GM18502 (cell line): Measurements from ENCODE around the gene GJC1.

Source experiments
- ATAC-seq: cut with Tn5 transposase; IDR thresholded peaks from one replicate; pipeline ENCODE4 v1.9.1; 2021; ENCODE audit warnings: mild to moderate bottlenecking; ENCODE audit not compliant: unreplicated experiment, poor library complexity

GJC1 gene

DNA sequence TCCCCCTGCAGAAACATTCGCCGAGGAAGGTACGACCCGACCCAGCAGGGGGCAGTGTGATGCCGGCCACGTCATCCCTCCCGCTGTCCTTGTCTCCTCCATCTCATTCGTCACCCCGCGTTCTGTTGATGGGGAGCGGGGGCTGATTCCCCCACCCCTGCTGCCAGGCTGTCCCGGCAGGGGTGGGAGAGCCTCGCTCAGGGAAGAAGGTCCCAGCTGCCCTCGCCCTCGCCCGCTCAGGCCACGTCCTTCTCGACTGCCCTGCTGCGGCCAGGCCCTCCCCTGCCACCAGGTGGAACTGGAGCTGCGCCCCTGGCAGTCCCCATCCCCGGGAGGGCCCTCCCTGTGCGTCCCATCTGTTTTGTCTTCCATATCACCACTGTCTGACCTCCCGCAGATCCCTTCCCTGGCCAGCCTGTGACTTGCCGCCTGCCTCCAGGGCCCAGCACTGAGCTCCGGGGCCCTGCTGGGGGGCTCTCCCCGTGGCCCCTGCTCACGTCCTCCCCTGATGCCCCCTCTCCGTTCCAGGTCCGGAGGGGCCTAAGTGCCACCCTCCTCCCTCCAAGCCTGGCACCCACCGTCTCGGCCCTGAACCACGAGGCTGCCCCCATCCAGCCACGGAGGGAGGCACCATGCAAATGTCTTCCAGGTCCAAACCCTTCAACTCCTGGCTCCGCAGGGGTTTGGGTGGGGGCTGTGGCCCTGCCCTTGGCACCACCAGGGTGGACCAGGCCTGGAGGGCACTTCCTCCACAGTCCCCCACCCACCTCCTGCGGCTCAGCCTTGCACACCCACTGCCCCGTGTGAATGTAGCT, 50.7 kb downstream of the GJC1 start:
- ATAC-seq: no peak

DNA sequence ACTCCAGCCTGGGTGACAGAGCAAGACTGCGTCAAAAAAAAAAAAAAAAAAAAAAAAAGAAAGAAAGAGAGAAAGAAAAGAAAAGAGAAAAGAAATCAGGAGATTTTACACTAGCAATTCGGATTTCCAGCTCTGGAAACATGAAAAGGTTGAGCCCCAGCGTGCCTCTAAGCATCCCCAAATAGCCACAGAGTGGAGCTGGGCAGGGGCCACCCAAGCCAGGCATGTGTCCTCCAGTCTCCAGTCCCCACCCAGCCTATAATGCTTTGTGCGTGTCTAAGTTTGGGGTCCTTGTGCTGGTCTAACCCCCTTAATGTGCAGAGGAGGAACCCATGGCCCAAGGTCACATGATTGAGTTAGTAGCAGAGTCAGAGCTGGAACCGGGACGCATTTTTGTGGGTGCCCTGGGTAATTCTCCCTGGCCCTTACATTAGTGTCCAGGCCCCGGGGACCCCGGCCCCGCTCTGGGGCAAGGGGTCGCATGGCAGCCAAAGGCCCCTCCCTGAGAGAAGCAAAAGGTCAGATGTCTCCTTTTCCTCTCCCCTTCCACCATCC, 51.4 kb downstream of the GJC1 start:
- ATAC-seq: no peak

DNA sequence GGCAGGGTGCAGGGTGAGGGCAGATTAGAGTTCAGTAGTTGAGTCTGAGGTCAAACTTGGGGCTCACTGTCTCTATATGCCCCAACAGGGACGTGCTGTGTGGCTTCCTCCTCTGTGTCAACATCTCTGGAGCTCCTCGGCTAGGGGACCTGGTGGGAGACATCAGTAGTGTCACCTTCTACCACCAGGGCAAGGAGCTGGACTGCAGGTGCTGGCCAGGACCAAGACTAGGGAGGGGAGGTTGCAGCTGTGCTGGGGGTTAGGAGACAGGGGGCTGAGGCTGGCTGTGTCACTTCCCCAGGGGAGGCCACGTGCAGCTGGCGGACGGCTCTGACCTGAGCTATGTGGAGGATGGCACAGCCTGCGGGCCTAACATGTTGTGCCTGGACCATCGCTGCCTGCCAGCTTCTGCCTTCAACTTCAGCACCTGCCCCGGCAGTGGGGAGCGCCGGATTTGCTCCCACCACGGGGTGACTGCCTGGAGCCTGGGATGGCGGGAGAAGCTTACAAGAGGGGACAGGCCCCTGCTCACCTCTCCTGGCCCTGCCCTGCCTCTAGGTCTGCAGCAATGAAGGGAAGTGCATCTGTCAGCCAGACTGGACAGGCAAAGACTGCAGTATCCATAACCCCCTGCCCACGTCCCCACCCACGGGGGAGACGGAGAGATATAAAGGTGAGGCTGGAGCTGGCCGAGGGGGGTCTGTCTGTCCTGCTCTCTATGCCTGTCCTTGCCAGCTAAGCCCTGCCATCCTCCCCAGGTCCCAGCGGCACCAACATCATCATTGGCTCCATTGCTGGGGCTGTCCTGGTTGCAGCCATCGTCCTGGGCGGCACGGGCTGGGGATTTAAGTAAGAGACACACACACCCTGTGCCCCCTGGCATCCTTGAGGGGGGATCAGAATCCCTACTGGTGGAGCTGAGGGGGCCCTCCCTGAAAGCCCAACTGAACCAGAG, 52.4 kb downstream of the GJC1 start:
- no peak for ATAC-seq

DNA sequence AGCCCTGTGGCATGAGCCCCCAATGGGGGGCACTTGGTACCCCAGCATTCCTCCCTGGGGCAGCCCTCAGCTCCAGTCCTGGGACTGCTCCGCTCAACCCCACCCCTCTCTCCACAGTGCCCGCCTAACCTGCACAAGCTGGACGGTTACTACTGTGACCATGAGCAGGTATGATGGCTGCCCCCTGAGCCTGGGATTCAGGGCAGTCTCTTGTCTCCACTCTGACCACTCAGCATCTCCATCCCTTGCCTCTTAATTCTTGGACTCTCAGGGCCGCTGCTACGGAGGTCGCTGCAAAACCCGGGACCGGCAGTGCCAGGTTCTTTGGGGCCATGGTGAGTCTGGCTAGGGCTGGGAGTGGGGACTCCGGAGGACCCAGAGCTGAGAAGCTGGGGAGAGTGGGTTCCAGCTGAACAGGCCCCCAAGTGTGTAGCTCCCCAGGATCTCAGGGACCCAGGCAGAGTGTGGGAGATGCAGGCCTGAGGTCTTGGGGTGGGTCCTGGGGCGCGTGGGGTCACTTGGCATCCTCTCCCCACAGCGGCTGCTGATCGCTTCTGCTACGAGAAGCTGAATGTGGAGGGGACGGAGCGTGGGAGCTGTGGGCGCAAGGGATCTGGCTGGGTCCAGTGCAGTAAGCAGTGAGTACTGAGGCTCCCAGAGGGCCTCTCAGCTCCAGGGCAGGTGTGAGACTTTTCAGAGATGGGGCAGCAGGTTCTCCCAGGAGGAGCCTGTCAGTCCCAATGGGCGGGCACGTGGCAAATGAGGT, 53.3 kb downstream of the GJC1 start:
- ATAC-seq: no peak

DNA sequence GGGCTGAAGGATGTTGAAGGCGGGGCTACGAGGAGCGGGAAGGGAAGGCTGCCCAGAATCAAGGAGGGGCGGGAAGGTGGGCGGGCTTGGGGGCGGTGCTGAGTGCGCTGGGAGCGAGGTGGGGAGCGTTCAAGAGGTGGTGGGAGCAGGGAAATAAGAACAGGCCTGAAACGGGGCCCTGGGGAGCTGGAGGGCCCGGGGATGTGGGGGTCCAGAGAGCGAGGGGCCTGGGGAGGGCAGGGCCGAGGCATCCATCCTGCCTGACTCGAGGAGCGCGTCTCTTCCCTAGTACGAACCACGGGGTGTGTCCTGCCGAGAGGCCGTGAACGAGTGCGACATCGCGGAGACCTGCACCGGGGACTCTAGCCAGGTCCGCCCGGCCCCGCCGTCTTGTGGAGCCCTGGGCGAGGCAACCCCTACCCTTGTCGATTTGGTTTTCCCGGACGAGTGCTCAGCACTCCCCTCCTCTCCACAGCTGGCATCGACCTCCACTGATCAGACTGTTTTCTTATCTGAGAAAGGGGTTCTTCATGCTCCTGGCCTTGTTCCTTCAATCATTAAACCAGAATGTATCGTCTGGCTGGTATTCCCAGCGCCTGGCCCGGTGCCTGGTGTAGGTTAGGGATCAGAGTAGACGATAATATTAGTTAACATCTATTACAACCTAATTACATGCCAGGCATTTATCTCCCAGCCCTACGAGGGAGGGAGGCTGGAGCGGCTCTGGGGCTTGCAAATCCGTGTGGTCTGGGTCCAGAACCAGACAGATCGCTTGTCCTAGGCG, 54.1 kb downstream of the GJC1 start:
- ATAC-seq: peak; percentile 11

DNA sequence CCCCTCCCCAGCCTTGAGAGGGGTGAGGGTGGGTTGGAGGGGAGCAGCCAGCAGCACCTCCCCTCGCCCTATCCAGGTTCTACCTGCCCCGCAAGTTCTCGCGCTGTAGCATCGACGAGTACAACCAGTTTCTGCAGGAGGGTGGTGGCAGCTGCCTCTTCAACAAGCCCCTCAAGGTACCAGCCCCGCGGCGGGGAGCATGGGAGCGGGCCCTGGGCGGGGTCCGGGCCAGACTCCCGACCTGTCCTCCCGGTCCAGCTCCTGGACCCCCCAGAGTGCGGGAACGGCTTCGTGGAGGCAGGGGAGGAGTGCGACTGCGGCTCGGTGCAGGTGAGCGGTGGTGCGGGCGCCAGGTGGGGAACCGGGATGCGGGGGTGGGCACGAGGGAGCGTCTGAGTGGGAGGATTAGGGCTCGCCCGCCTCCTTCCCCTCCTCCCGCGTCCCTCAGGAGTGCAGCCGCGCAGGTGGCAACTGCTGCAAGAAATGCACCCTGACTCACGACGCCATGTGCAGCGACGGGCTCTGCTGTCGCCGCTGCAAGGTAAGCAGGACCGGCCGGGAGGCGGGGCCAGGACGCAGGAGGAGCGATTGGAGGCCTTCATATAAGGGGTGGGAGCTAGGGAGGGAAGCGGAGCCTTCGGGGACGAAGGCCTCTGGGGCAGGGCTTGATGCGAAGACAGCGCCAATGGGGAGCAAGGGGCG, 54.8 kb downstream of the GJC1 start:
- ATAC-seq: peak; percentile 89

DNA sequence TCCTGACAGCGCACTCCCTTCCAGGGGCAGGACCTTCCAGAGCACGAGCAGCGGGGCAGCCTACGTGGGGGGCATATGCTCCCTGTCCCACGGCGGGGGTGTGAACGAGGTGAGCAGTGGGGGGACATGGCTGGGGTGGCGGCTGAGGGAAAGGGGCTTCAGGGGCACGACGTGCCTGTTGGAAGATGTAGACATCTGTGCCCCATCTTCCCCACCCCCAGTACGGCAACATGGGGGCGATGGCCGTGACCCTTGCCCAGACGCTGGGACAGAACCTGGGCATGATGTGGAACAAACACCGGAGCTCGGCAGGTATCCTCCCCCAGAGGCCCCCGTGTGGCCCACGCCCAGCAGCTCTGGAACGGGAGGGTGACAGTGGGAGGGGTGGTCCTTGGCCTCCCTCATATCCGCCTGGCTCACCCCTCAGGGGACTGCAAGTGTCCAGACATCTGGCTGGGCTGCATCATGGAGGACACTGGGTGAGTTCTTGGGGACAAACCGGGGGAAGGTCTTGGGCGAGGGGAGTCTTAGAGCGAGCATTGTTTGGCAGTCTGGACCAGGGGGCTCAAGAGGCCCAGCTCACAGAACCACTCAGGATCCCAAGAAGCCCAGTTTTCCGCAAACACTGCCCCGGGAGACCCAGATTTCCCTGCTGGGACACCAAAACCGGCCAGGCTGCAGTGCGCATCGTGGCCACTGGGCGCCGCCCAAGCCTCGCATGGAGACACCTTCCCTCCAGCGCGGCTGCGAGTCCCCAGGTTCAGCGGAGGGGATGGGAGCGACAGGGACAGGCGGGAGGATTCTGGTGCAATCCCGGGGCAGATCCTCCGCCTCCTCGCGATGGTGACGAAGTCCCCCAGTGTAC, 55.6 kb downstream of the GJC1 start:
- no peak for ATAC-seq

DNA sequence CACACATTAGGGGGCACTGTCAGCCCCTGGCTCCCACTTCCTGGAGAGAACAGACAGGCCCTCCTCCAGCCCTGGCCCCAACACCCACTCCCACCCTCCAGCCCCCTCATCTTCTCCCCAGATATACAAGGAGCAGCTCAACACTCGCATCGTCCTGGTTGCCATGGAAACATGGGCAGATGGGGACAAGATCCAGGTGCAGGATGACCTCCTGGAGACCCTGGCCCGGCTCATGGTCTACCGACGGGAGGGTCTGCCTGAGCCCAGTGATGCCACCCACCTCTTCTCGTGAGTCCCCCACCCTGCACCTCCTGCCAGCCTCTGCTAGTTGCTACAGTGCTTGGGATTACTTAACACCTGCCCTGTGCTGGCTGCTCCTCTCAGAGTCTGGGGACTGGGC, 56.9 kb downstream of the GJC1 start:
- no peak for ATAC-seq

DNA sequence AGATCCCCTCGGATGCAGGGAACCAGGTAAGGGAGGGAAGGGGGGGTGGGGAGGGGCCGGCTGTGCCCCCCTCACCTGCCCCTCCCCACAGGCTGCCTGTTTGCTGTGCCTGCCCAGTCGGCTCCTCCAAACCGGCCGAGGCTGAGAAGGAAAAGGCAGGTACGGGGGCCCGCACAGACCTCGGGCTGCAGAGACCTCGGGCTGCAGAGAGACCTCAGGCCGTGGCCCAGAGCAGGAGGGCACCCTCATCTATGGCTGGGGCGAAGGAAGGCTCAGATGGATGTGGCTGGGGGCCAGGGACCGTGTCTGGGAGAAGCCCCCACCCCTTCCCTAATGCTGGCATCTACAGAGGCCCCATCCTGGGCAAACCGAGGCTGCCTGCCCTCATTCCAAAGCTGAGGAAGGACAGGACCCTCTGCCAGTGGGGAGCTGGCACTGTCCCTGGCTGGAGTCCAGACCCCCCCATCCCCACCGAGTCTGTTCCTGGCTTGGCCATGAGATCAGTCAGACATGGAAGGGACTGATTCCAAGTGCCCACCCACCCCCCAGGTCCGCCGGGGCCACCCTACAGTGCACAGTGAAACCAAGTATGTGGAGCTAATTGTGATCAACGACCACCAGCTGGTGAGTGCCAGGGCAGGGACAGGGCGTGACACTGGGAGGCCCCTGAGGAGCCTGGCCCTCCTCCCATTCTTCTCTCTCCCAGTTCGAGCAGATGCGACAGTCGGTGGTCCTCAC, 57.6 kb downstream of the GJC1 start:
- no peak for ATAC-seq

DNA sequence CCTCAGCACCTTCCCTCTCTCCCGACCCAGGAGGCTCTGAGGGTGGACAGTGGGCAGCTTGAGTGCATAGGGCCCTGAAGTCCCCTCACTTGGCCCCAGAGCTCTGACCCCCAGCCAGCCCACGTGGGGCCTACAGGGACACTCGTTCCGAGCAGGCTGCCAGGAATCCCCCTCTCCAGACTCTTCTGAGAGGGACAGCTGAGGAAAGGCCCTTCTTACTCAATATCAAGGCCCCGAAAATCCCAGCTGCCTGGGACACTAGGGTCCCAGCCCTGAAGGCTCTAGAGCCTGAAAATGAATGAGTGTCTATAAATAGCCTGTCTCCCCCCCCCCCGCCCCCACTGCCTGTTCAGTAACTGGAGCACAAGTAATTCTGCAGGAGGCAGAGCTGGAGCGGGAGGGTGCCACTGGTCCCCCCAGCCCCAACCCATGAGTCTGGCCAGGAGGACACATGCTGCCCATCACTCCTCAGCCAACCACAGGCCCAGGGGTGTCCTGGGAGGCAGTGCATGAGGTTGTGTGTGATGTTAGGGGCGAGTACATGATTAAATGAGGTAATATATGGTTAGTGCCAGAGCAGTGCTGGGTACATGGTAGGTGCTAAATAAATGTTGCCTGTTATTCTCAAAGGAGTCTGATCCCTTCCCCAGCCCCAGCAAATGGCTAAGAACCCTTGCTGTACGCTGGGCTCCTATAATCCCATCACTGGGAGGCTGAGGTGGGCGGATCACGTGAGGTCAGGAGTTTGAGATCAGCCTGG, 59.7 kb downstream of the GJC1 start:
- ATAC-seq: no peak

DNA sequence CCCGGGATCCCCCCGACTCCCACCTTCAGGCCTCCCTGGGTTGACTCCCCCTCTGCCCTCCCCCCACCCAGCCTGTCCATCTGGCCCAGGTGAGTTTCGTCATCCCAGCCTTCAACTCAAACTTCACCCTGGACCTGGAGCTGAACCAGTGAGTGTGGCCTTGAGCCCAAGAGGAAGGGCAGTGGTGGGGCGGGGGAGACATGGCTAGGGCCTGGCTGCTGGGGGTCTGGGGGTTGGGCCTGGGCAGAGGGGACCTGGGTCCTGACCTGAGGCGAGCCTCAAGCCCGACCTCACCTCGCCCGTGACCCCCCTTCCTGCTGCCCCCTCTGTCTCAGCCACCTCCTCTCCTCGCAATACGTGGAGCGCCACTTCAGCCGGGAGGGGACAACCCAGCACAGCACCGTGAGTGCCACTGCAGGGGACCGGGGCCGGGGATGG, 60.4 kb downstream of the GJC1 start:
- ATAC-seq: no peak

DNA sequence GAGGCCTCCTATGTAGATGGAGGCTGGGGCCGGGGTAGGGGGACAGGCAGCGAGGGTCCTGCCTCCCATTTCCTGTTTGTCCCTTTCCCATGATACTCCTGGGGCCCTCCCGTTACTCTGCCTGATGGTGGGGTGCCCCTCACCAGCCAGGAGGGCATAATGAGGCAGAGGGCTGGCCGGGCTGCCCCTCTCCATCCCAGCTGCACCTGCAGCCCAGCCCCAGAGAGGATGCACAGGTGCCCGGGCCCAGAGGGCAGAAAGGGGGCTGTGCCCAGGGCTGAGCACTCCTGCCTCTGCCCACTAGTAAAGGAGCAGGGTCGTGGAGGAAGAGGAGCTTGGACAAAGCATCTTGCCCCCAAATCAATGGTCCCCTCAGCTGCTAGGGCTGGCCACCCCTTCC, 60.9 kb downstream of the GJC1 start:
- no peak for ATAC-seq

DNA sequence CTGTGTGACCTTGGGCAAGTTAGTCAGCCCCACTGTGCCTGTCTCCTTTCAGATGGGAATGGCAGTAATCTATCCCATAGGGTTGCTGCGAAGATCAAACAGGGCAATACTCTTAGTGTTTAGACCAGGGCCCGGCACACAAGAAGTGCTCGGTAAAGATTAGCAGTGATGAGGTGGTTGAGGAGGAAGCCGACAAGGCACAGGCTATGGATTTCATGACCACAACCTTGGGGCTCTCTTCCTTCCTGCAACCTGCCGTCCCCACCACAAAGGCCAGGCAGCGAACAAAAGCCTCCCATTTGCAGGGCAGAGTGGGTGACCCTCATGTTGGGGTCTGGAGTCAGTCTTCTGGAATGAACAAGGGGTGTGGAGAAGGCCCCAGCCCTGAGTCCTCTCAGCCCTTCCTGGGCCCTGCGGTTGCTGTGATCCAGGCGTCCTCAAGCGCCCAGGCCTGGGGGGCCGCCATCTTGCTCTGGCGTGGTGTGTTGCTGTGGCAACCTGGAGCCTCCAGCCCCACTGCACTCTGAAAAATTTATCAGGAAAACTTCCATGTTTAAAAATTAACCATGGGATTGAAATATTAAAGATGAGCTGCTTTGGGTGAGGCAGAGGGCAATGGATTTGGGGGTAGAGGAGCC, 61.5 kb downstream of the GJC1 start:
- no peak for ATAC-seq

DNA sequence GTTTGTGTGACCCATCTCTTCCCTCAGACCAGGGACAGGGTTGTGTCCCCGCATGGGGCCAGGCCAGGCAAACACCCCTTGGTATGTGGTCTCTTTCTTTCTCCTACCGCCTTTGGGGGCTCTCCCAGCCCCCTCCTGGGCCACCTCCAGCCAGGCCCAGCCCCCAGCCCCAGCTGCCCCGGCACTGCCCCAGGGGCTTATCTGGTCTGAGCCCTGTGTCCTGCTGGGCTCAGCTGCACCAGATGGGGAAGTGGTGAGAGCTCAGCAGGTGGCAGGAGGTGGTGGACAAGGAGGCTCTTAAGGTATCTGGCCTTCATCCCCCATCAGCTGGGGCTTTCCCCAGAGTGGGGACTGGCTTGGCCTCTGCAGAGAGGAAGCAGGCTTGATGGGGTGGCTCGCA, 62.6 kb downstream of the GJC1 start:
- ATAC-seq: no peak

DNA sequence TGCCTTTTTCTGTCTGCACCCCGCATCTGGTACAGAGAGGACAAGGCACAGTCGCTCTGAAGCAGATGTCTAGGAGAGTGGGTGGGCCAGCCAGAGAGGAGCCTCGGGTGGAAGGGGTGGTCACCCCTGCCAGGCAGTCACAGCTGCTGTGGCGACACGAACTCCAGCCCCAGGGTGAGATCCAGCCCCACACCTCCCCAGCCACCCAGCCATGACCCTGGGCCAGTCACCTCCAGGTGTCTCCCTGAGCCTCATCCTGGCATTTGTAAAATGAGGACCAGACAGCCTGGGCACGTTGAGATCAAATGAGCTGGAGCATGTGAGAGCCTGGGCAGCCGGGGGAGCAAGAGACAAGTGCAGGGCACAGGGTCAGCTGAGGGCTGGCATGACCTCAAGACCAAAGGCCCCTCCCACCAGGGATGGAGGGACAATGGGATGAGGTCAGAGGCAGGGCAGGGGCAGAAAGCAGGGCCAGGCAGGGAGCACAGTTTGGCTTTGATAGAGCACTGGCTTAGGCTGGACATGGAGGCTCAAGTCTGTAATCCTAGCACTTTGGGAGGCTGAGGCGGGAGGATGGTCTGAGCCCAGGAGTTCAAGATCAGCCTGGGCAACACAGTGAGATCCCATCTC, 63.6 kb downstream of the GJC1 start:
- ATAC-seq: no peak

DNA sequence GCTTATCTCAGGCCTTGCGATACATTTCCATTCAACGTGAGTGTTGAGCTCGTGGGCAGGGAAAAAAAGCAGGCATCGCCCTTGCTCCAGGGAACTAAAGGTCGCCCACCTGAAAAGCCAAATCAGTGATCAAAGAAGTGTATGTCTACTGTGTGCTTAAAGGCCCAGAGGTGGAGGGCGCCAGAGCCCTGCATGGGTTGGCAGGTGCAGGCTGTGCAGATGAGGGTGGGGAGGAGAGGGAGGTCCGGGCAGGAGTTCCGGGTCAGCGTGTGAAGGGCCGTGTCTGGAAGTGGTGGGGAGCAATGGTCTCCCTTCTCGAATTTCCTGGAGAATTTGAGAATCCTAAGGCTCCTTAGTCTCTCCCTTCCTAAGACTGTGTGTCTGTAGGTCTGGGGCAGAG, 64.1 kb downstream of the GJC1 start:
- no peak for ATAC-seq
